ENCODE measurements around the gene ZNF805. TPM values are rescaled to one million over a fixed set of nuclear protein-coding genes. Genes with fewer than 3 reads are reported as not detected.

The ZNF805 gene
- total RNA-seq, 1 donor from 2014 or later, result 8.4 TPM

GRCh38 chr19:57302727-57303401, 62.4 kb downstream of the ZNF805 start:
- DNase-seq (no peak), ATAC-seq (ENCODE audit: poor library complexity) (no peak)
- intact Hi-C loops (cut with DNase I), result no loop called here

Other genes starting within 250 kb of the ZNF805 start
- gene USP29, start 120.6 kb upstream of the ZNF805 start, total RNA-seq, result not detected
- gene ZIM3, start 95.4 kb upstream of the ZNF805 start, total RNA-seq, result not detected
- gene DUXA, start 73.1 kb upstream of the ZNF805 start, total RNA-seq, result not detected
- gene ZNF264, start 49.1 kb upstream of the ZNF805 start, total RNA-seq, result 18.1 TPM
- gene AURKC, start 9.6 kb upstream of the ZNF805 start, total RNA-seq, result 0.91 TPM
- gene ZNF460, start 39.9 kb downstream of the ZNF805 start, total RNA-seq, result 23.0 TPM
- gene ZNF543, start 79.8 kb downstream of the ZNF805 start, total RNA-seq, result 5.6 TPM
- gene ZNF304, start 110.6 kb downstream of the ZNF805 start, total RNA-seq, result 7.5 TPM
- 9.1 TPM for gene TRAPPC2B, start 122.9 kb downstream of the ZNF805 start, total RNA-seq
- gene ZNF547, start 122.9 kb downstream of the ZNF805 start, total RNA-seq, result 3.3 TPM
- 13.5 TPM for gene ZNF548, start 149.2 kb downstream of the ZNF805 start, total RNA-seq
- 10.1 TPM for gene ZNF17, start 170.5 kb downstream of the ZNF805 start, total RNA-seq
- gene ZNF749, start 194.7 kb downstream of the ZNF805 start, total RNA-seq, result 3.4 TPM
- 3.7 TPM for gene VN1R1, start 216.5 kb downstream of the ZNF805 start, total RNA-seq
- 21.4 TPM for gene ZNF772, start 236.9 kb downstream of the ZNF805 start, total RNA-seq
- gene ZNF419, start 247.1 kb downstream of the ZNF805 start, total RNA-seq, result 7.7 TPM